Eye (tissue), 1 donor: ENCODE results near the gene SIGLEC9.

Experiments
- DNase-seq: peaks from one replicate; pipeline ENCODE4 v3.0.0-alpha.2; 2015

Gene SIGLEC9

GRCh38 chr19:51124729-51125128 lies at the start of gene SIGLEC9:
Gene SIGLEC9 (plus strand): TSS chr19:51124906. CDS start chr19:51124975, 69 bp downstream.
- no peak for DNase-seq

- no peak for DNase-seq
Observed at GRCh38 chr19:51075998-51076397, 48.7 kb upstream of the SIGLEC9 start.

- no peak for DNase-seq
Observed at GRCh38 chr19:51076631-51077213, 48.0 kb upstream of the SIGLEC9 start.

GRCh38 chr19:51078104-51078503 lies 46.6 kb upstream of the SIGLEC9 start:
- no peak for DNase-seq

- DNase-seq = no peak
Observed at GRCh38 chr19:51078731-51079130, 46.0 kb upstream of the SIGLEC9 start.

- no peak for DNase-seq
Observed at GRCh38 chr19:51079481-51080110, 45.1 kb upstream of the SIGLEC9 start.

GRCh38 chr19:51081476-51081875 lies 43.2 kb upstream of the SIGLEC9 start:
- no peak for DNase-seq

- no peak for DNase-seq
Observed at GRCh38 chr19:51082611-51083010, 42.1 kb upstream of the SIGLEC9 start, which contains the start of gene KLK14. Gene KLK14 (minus strand): TSS chr19:51082887. CDS start chr19:51082614, 273 bp downstream.

- no peak for DNase-seq
Observed at GRCh38 chr19:51083181-51083580, 41.5 kb upstream of the SIGLEC9 start.

- DNase-seq = no peak
Observed at GRCh38 chr19:51083783-51084182, 40.9 kb upstream of the SIGLEC9 start.

GRCh38 chr19:51084505-51084904 lies 40.2 kb upstream of the SIGLEC9 start:
- DNase-seq = no peak

- no peak for DNase-seq
Observed at GRCh38 chr19:51086153-51086850, 38.4 kb upstream of the SIGLEC9 start.

GRCh38 chr19:51089786-51090185 lies 34.9 kb upstream of the SIGLEC9 start:
- DNase-seq = no peak

GRCh38 chr19:51090471-51090870 lies 34.2 kb upstream of the SIGLEC9 start:
- no peak for DNase-seq

GRCh38 chr19:51091126-51091525 lies 33.6 kb upstream of the SIGLEC9 start:
- DNase-seq = no peak

- DNase-seq = no peak
Observed at GRCh38 chr19:51091895-51092873, 32.5 kb upstream of the SIGLEC9 start.

- no peak for DNase-seq
Observed at GRCh38 chr19:51093101-51093500, 31.6 kb upstream of the SIGLEC9 start.

GRCh38 chr19:51093510-51094345 lies 31.0 kb upstream of the SIGLEC9 start:
- DNase-seq = no peak

- DNase-seq = peak; percentile 82
Observed at GRCh38 chr19:51094696-51095279, 29.9 kb upstream of the SIGLEC9 start.

- no peak for DNase-seq
Observed at GRCh38 chr19:51096473-51097165, 28.1 kb upstream of the SIGLEC9 start.
